NCI-H748 treated with DMSO at 0.1 percent for 48 hours (cell line): ENCODE data around the gene NTMT1.
"Not testable (repeated sequence)": the region's sequence is repeated elsewhere in the genome, so short reads cannot be mapped to it uniquely, and the experiment has no call there.

ENCODE experiments used
- DNase-seq: peaks from one replicate; lab custom pipeline; 2025; lab: John Stamatoyannopoulos, UW

The NTMT1 gene, protein sequence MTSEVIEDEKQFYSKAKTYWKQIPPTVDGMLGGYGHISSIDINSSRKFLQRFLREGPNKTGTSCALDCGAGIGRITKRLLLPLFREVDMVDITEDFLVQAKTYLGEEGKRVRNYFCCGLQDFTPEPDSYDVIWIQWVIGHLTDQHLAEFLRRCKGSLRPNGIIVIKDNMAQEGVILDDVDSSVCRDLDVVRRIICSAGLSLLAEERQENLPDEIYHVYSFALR

DNA sequence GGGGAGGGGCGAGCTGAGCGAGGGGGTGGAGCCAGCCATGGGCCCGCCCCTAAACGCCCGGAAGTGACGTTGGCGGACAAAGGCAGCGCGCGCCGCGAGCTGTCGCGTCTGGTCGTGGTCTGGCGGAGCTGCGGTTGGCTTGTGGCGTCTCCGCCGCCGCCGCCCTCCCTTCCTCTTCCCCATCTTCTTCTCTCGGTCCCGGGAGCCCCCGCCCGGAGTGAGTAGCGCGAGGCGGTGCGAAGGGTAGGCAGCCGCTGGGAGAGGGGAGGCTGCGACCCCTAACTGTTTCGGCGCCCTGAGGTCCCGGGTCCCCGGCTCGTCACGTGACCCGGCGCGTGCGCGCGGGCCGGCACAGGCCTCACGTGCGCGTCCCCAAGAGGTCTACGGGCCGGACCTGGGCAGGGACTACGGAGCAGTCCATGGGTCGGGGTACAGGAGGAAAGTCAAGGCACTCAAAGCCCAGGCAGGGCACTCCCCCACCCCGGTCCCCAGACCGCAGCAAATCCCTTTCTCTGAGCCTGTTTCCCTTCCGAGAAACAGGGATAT is at the start of gene NTMT1:
TSS of gene NTMT1 (plus strand) at position 85 of the 546 bp plus-strand sequence. CDS start 6,541 bp downstream, outside the sequence.
- DNase-seq = peak; percentile 57

GRCh38 chr9:129576546-129577543 is 49.1 kb upstream of the NTMT1 start:
- no peak for DNase-seq

DNA sequence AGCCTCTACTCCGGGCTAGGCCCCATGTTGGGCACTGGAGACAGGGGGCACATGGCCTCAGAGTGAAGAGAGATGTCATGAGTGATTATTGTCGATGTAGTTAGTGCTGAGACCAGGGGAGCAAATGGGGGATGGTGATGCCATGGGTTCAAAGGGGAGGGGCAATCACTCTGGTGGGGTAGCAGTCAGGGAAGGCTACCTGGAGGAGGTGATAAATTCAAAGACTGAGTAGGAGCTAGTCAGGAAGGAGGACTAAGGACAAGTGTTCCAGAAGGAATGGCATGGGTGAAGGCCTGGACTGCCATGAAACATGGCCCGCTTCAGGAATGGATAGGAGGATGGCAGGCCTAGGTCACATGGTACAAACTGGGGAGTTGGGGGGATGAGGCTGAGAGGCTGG is 46.7 kb upstream of the NTMT1 start:
- DNase-seq = no peak

DNA sequence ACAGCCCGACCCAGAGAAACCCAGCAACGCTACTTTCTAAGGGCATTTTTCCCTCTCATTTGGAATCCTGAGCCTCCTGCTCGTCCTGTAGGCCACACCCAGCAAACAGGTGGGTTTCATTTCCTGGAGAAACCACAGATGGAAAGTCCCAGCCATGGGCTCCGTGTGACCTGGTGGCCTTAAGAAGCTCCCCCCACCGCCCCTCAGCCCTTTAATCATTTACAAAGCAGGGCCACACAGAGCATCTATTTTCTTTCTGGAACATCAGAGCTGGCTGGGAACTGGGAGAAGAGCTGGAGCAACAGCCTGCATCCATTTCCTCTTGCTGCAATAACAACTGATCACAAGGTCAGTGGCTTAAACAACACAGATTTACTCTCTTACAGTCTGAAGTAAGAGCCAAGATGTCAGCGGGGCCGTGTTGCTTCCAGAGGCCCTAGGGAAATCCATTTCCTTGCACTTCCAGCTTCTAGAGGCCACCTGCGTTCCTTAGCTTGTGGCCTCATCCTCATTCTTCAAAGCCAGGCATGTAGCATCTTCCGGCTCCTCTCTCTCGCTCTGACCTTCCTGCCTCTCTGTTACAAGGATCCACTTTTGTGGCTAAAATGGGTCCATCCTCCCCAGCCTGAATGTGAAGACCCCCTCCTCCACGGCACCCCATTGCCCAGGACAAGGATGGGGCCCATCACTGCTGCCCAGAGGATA is 45.6 kb upstream of the NTMT1 start:
- DNase-seq = no peak

DNA sequence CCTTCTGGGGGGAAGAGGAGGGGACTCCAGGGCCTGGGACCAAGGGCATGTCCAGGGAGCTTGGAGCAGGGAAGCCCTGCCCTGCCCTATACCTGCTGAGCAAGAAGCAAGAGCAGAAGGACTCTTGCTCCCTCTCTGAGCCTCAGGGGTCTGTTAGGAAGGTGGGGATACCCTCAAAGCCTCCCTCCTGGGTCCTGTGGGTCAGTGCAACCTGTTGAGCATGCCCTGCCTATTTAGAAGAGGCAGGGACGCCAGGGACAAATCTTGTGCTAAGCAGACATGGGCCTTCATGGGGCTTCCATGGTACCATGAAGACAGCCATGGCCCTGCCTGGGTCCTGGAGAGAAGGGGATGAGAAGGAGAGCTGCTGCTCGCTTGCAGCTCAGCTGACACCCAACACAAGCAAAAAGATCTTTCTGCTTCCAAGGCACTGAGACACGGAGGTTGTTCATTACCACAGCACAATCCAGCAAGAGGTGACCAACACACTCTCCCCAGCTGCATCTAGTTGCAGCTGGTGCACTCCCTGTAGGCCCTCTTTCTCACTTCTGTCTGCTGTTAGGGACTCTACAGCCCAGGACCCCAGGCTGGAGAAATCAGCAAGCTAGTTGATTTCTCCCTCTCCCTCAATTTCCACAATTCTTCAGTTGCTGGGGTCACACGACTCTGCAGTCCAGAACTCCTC is 44.3 kb upstream of the NTMT1 start:
- DNase-seq = no peak

- DNase-seq = no peak
These were observed 43.1 kb upstream of the NTMT1 start for GRCh38 chr9:129582855-129583254.

DNA sequence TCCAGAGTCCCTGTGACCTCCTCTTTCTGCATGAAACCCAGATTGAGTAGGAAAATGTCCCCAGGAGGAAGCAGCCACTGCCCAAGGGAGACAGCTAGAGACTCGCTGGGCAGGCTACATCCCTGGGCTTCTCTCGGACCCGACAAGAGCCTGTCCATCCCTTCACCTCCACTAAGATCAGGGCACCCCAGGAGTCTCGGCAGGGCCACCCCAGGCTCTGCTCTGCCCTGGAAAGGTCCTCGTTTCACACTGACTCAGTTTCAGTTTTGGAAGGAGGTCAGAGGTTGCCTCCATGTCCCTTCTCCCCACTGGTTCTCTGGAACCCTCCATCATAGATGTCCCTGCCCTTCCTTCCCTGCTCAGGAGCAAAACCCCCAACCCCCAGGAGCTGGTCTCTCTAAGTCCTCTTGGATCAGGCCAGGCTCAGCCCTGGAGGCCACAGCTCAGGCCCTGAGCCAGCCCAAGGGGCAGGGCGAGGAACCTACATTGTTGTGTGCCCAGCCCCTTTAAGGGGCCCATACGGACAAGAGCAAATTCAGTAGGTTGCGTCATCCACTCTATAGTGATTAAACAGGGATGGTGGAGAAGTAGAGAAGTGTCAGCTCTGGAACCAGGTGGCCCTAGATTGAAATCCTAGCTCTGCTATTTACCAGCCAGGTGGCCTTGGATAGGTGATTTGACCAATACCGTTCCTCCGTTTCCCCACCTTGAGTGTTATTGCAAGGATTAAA is 42.5 kb upstream of the NTMT1 start:
- no peak for DNase-seq

DNA sequence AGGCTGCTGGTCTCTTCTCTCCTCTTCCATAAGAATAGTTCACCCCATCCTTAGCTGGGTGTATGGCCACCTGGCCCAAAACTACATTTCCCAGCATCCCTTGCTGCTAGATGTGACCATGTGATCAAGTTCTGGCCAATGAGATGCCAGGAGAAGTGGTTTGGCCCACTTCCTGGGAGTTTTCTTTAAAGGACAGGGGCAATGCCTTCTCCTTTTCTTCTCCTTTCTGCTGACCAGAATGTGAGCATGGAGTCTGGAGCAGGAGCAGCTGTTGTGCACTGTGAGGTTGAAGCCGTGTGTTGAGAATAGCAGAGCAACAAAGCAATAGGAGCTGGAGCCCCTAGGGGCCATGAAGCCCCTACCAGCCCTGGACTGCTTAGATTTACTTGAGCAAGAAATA is 41.8 kb upstream of the NTMT1 start:
- DNase-seq = peak; percentile 5

DNA sequence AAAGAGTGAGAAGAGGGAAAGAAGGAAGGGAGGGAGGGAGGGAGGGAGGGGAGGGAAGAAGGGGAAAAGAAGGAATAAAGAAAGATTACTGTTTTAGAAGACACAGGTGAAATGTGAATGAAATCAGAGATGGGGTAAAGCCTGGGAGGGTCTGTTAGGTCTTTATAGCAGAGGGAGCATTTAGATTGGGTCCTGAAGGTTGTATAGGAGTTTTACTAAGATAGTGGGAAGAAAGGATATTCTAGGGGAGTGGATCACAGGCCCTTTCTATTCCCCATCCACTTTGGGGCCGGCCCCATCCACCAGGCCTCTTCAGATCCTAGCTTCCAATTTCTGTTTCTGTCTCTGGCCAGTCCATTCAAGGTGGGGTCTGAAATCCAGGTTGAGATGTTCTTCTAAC is 40.6 kb upstream of the NTMT1 start:
- DNase-seq = no peak

- DNase-seq = no peak
These were observed 39.7 kb upstream of the NTMT1 start for GRCh38 chr9:129586245-129586644.

DNA sequence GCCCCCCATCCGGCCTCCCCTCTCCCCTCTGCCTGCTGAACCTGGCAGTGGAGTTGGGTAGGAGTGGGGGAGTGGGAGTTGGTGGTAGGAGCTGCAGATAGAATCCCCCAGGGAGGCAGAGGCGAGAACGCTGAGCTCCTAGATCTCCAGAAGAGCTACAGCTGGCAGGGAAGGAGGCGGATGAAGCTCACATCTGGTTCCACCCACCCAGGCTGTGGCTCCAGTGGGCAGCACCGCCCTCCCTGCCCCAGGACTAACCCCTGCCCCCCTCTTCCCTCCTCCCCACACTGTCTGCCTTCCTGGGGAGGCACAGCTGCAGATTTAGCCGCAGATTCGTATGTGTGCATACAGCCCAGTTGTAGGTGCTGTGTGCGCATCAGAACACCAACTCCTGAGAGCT is 39.3 kb upstream of the NTMT1 start:
- DNase-seq = no peak

DNA sequence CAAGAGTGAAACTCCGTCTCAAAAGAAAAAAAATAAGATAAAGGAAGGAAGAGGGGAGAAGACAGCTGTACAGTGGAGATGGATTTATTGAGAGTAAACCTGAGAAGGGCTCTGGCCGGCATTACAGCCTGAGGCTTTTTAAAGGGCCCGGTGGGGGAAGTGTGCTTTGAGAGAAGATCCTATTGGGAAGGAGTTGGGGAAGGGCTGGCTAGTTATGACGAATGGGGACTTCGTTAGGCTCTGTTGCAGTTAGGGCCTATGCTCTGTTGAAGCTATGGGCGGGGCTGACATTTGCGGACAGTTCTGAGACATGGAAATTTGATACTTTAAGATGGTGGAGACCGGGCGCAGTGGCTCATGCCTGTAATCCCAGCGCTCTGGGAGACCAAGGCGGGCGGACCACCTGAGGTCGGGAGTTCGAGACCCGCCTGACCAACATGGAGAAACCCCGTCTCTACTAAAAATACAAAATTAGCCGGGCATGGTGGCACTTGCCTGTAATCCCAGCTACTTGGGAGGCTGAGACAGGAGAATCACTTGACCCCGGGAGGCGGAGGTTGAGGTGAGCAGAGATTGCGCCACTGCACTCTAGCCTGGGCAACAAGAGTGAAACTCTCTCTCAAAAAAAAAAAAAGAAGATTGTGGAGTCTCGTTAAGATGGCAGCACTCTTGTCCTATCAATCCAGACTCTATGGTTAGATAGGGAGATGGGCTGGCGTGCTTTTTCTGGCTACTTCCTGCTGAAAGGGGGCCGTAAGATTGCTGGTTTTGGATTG is 38.3 kb upstream of the NTMT1 start:
- no peak for DNase-seq

GRCh38 chr9:129590466-129590865 is 35.5 kb upstream of the NTMT1 start:
- DNase-seq = no peak

- DNase-seq = no peak
These were observed 34.0 kb upstream of the NTMT1 start for GRCh38 chr9:129591916-129592315.

- not testable (repeated sequence) for DNase-seq
These were observed 33.2 kb upstream of the NTMT1 start for GRCh38 chr9:129592790-129593189.

- DNase-seq = no peak
These were observed 31.3 kb upstream of the NTMT1 start for GRCh38 chr9:129594632-129595031.

GRCh38 chr9:129595311-129595741 is 30.6 kb upstream of the NTMT1 start:
- DNase-seq = no peak

DNA sequence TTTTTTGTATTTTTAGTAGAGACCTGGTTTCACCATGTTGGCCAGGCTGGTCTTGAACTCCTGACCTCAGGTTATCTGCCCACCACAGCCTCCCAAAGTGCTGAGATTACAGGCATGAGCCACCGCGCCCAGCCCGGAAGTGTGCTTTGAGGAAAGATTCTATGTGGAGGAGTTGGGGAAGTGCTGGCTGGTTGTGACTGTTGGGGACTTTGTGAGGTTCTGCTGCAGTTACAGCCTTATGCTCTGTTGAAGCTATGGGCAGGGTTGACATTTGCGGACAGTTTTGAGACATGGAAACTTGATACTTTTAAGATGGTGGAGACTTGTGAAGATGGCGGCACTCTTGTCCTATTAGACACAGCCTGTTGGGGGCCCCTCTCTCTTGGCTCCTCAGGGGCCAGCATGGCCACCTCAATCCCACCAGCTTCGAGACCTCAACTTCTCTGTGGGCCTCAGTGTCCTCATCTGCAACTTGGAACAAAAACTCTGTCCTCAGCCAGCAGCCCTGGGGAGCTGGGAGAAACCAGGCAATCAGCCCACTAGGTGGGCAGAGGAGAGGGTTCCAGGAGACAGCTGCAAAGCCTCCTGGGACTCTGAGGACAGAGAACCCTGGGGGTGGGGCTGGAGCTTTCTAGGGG is 29.9 kb upstream of the NTMT1 start:
- DNase-seq = no peak

GRCh38 chr9:129596541-129597331 is 29.2 kb upstream of the NTMT1 start:
- no peak for DNase-seq
